AG09309 (cell line): Measurements from ENCODE around the gene FAM210B.
A peak's percentile ranks its signal among the peaks of the same experiment; 100 is the strongest.
"Not testable (repeated sequence)": the region's sequence is repeated elsewhere in the genome, so short reads cannot be mapped to it uniquely, and the experiment has no call there.

Experiments
- DNase-seq: peaks from one replicate; pipeline ENCODE4 v3.0.0-alpha.2; 2010; ENCODE audit warnings: low read depth
- H3K4me3 ChIP-seq: 2 replicates; pipeline ENCODE4 v1.5.1; 2011; ENCODE audit warnings: mild to moderate bottlenecking, low read depth, low read length, moderate library complexity; ENCODE audit not compliant: control insufficient read depth
- TF ChIP-seq, protein P1 (sequence below): IDR thresholded peaks from 2 replicates; pipeline ENCODE4 v1.5.1; 2011; ENCODE audit warnings: mild to moderate bottlenecking, low read depth, low read length, inconsistent platforms; ENCODE audit not compliant: insufficient read depth, control insufficient read depth; ENCODE audit errors: missing control alignments

The FAM210B gene

GRCh38 chr20:56400001-56400640, 41.3 kb downstream of the FAM210B start:
- no peak overlapping the region for H3K4me3 ChIP-seq
- TF ChIP-seq, protein P1, sequence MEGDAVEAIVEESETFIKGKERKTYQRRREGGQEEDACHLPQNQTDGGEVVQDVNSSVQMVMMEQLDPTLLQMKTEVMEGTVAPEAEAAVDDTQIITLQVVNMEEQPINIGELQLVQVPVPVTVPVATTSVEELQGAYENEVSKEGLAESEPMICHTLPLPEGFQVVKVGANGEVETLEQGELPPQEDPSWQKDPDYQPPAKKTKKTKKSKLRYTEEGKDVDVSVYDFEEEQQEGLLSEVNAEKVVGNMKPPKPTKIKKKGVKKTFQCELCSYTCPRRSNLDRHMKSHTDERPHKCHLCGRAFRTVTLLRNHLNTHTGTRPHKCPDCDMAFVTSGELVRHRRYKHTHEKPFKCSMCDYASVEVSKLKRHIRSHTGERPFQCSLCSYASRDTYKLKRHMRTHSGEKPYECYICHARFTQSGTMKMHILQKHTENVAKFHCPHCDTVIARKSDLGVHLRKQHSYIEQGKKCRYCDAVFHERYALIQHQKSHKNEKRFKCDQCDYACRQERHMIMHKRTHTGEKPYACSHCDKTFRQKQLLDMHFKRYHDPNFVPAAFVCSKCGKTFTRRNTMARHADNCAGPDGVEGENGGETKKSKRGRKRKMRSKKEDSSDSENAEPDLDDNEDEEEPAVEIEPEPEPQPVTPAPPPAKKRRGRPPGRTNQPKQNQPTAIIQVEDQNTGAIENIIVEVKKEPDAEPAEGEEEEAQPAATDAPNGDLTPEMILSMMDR = peak; percentile 82
- DNase-seq = peak; percentile 46

DNA sequence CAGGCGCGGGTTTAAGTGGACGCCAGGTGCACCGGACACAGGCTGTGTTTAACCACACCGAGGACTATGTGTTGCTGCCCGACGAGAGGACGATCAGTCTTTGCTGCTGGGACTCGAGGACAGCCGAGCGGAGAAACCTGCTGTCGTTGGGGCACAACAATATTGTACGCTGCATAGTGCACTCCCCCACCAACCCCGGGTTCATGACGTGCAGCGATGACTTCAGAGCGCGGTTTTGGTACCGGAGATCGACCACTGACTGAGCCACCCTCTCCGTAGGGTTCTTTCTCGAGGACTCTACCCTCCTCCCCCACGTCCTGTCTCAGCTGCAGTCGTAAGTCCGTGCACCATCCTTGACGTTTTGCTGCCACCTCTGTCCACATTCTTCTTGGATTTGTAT, 44.7 kb downstream of the FAM210B start:
- TF ChIP-seq, protein P1 = no peak
- H3K4me3 ChIP-seq = no peak overlapping the region
- no peak for DNase-seq

- not testable (repeated sequence) for H3K4me3 ChIP-seq, DNase-seq
These were observed 46.6 kb downstream of the FAM210B start for GRCh38 chr20:56405356-56405755.

DNA sequence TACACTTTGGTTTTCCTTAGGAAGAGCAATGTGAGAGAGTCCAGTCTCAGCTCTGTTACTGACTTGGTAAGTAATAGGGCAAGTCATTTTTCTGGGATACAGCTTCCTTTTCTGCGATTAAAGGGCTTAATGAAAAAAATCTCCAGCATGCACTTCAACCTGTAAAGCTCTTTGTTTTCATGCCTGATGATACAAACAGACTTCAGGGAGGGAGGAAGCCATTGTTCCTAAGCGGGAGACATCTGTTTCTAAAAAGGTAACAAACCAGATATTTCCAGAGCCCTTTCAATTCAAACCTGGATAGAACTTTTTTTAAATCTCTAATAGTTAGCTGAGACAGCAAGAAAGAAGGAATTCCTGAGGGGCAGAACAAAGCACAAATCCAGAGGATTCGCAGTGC, 48.1 kb downstream of the FAM210B start:
- DNase-seq = no peak
- TF ChIP-seq, protein P1 = no peak
- H3K4me3 ChIP-seq = no peak overlapping the region

GRCh38 chr20:56409521-56409920, 50.7 kb downstream of the FAM210B start:
- TF ChIP-seq, protein P1 = no peak
- DNase-seq = no peak
- H3K4me3 ChIP-seq = no peak overlapping the region

- no peak for DNase-seq
- H3K4me3 ChIP-seq = no peak overlapping the region
- TF ChIP-seq, protein P1 = no peak
These were observed 51.2 kb downstream of the FAM210B start for GRCh38 chr20:56409956-56410355.

GRCh38 chr20:56411287-56411686, 52.5 kb downstream of the FAM210B start:
- not testable (repeated sequence) for H3K4me3 ChIP-seq, DNase-seq

DNA sequence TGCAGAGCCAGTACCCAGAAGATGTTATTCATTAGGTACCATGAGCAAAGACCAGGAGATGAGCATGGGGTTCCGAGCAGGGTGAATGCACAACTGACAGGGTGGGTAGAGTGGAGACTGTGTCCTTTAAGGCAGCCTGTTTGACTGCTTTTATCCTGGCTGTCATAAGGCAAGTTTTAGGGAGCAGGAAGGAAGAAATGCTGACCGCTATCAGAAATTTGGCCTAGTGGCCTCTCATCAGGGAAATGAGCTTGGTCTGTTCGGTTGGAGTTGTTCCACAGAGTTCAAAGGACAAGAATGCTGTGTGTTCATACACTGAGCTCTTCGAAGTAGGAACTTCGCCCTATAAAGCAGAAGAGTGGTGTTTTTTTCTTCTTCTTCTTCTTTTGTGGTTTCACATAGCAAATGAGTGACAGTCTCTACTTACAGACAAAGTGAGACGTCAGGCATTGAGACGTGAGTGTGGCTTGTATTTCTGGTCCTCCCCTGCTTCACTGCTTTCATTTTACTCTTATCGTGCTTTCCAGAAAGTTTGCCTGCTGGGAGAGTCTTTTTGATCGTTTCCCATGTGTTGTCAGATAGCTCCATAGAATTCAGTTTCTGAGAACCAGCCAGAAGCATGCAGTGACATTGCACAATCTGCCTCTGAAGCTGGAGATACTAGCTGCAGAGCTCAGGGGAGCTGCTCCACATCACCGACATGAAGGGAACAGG, 53.1 kb downstream of the FAM210B start, which contains the start of gene CASS4:
Gene CASS4, plus strand, starts transcription at position 502 of the 714 bp plus-strand sequence. Its CDS starts 199 bp downstream, at position 701.
- TF ChIP-seq, protein P1 = no peak
- H3K4me3 ChIP-seq = no peak within 1 kb of the TSS
- DNase-seq = no peak
